SK-N-SH (cell line): ENCODE measurements around the gene PDYN. TPM values are rescaled to one million over a fixed set of nuclear protein-coding genes. Genes with fewer than 3 reads are reported as not detected.
"Not testable (repeated sequence)": the region's sequence is repeated elsewhere in the genome, so short reads cannot be mapped to it uniquely, and the experiment has no call there.

Experiments
- CTCF ChIA-PET: fragments of 300-600, 350-600 bp; formaldehyde crosslinking; extraction: SDS; loops from one replicate; lab custom pipeline; 2021; lab: Yijun Ruan, JAX
- POLR2A ChIA-PET: fragments of 350-600 bp; sonication (Branson Sonifier 250); formaldehyde crosslinking; extraction: SDS; loops from one replicate; lab custom pipeline; 2020; ENCODE audit warnings: antibody characterized with exemption, inconsistent platforms; lab: Yijun Ruan, JAX
- DNase-seq: peaks from one replicate; pipeline ENCODE4 v3.0.0; 2012
- H2AFZ ChIP-seq: fragments of 200-600 bp; sonication (generic); 2 replicates; pipeline ENCODE4 v1.8.1; 2016; ENCODE audit warnings: antibody characterized with exemption, mild to moderate bottlenecking, low read depth
- H3F3A ChIP-seq: fragments of 200-600 bp; sonication (generic); replicated peaks from 2 replicates; pipeline ENCODE3; 2016; ENCODE audit warnings: antibody characterized with exemption, mild to moderate bottlenecking; ENCODE audit not compliant: insufficient read depth
- H3K27ac ChIP-seq, 2 experiments: fragments of 200-500 bp in 1 of 2; fragments of 200-600 bp in 1 of 2; sonication (Bioruptor generic) in 1 of 2; sonication (generic), shearing (Covaris generic) in 1 of 2; 2 replicates each; pipeline versions ENCODE4 v1.5.1 to v1.6.1; 2014 to 2016; ENCODE audit warnings: low read depth in 2 of 2, inconsistent platforms in 1 of 2, low read length in 1 of 2, mild to moderate bottlenecking in 1 of 2, mixed read lengths in 1 of 2
- H3K27me3 ChIP-seq: fragments of 200-600 bp; sonication (generic), shearing (Covaris generic); 2 replicates; pipeline ENCODE4 v1.6.1; 2016; ENCODE audit warnings: mixed run types; ENCODE audit not compliant: insufficient read depth
- H3K36me3 ChIP-seq, 2 experiments: fragments of 200-500 bp in 1 of 2; fragments of 200-600 bp in 1 of 2; sonication (Bioruptor generic) in 1 of 2; sonication (generic) in 1 of 2; replicated peaks in 1 of 2; 2 replicates each; pipeline versions ENCODE3 to v1.5.1; 2014 to 2016; ENCODE audit warnings: low read length in 1 of 2, mild to moderate bottlenecking in 1 of 2; ENCODE audit not compliant: insufficient read depth in 2 of 2, control insufficient read depth in 1 of 2
- H3K4me1 ChIP-seq, 2 experiments: fragments of 200-500 bp in 1 of 2; fragments of 200-600 bp in 1 of 2; sonication (Bioruptor generic) in 1 of 2; sonication (generic), shearing (Covaris generic) in 1 of 2; 2 replicates each; pipeline versions ENCODE4 v1.5.1 to v1.6.1; 2014 to 2016; ENCODE audit warnings: low read depth in 1 of 2, low read length in 1 of 2, mixed run types in 1 of 2; ENCODE audit not compliant: insufficient read depth in 2 of 2, control insufficient read depth in 1 of 2
- H3K4me2 ChIP-seq: fragments of 200-600 bp; sonication (generic), shearing (Covaris generic); 2 replicates; pipeline ENCODE4 v1.6.1; 2017; ENCODE audit warnings: mixed run types
- H3K4me3 ChIP-seq, 2 experiments: fragments of 200-500 bp in 1 of 2; fragments of 200-600 bp in 1 of 2; sonication (Bioruptor generic) in 1 of 2; sonication (generic), shearing (Covaris generic) in 1 of 2; 2 replicates each; pipeline versions ENCODE4 v1.5.1 to v1.8.1; 2014 to 2016; ENCODE audit warnings: low read depth in 2 of 2, inconsistent platforms in 1 of 2, low read length in 1 of 2, mild to moderate bottlenecking in 1 of 2, mixed read lengths in 1 of 2, moderate library complexity in 1 of 2
- H3K79me2 ChIP-seq: fragments of 200-600 bp; sonication (generic); 2 replicates; pipeline ENCODE4 v1.8.1; 2017; ENCODE audit warnings: mild to moderate bottlenecking; ENCODE audit not compliant: insufficient read depth
- H3K9ac ChIP-seq: fragments of 200-600 bp; sonication (generic); 2 replicates; pipeline ENCODE4 v1.6.1; 2017; ENCODE audit warnings: mixed run types
- H3K9me2 ChIP-seq: fragments of 200-600 bp; sonication (generic); 2 replicates; pipeline ENCODE4 v1.6.1; 2017; ENCODE audit warnings: mixed run types
- H3K9me3 ChIP-seq: fragments of 200-600 bp; sonication (generic); 2 replicates; pipeline ENCODE4 v1.6.1; 2017; ENCODE audit warnings: mixed run types, mild to moderate bottlenecking, moderate library complexity
- H4K20me1 ChIP-seq: fragments of 200-600 bp; sonication (generic); 2 replicates; pipeline ENCODE4 v1.6.1; 2017; ENCODE audit warnings: mild to moderate bottlenecking, mixed run types; ENCODE audit not compliant: insufficient read depth
- CHD2 ChIP-seq: fragments of 150-350 bp; IDR thresholded peaks from 2 replicates; pipeline ENCODE4 v1.6.1; 2018; ENCODE audit warnings: low read length; ENCODE audit not compliant: partially characterized antibody
- CTCF ChIP-seq: fragments of 200-600 bp; sonication (generic); IDR thresholded peaks from 2 replicates; pipeline ENCODE4 v1.6.1; 2017; ENCODE audit warnings: antibody characterized with exemption, mild to moderate bottlenecking, moderate library complexity
- EP300 ChIP-seq, 2 experiments: IDR thresholded peaks; 2 replicates each; pipeline versions ENCODE4 v1.4.0 to v1.6.1; 2012; ENCODE audit warnings: borderline replicate concordance in 1 of 2, low read depth in 1 of 2, low read length in 1 of 2
- EZH2phosphoT487 ChIP-seq: fragments of 200-600 bp; sonication (generic); IDR thresholded peaks from 2 replicates; pipeline ENCODE4 v1.6.1; 2017; ENCODE audit warnings: low read depth, mixed run types, mild to moderate bottlenecking, antibody characterized with exemption, moderate library complexity, borderline replicate concordance
- FOXJ3 ChIP-seq: sonication (generic); formaldehyde crosslinking; IDR thresholded peaks from 2 replicates; pipeline ENCODE4 v1.5.1; 2020; ENCODE audit warnings: mild to moderate bottlenecking, missing genetic modification reagents
- FOXM1 ChIP-seq: IDR thresholded peaks from 2 replicates; pipeline ENCODE4 v1.4.0; 2012; ENCODE audit warnings: low read depth, mild to moderate bottlenecking
- GATA2 ChIP-seq: sonication (generic); formaldehyde crosslinking; IDR thresholded peaks from 2 replicates; pipeline ENCODE4 v1.5.0; 2020; ENCODE audit warnings: mild to moderate bottlenecking, missing genetic modification reagents
- IRF3 ChIP-seq: fragments of 150-350 bp; IDR thresholded peaks from 2 replicates; pipeline ENCODE4 v1.6.1; 2016; ENCODE audit warnings: mild to moderate bottlenecking, low read depth, low read length
- MEF2A ChIP-seq: IDR thresholded peaks from 2 replicates; pipeline ENCODE4 v1.4.0; 2012; ENCODE audit warnings: low read depth, borderline replicate concordance
- NFIC ChIP-seq: IDR thresholded peaks from 2 replicates; pipeline ENCODE4 v1.4.0; 2012; ENCODE audit warnings: borderline replicate concordance
- NRF1 ChIP-seq: IDR thresholded peaks from 2 replicates; pipeline ENCODE4 v1.6.1; 2012; ENCODE audit warnings: low read depth, mild to moderate bottlenecking, low read length
- PBX3 ChIP-seq: IDR thresholded peaks from 2 replicates; pipeline ENCODE4; 2012
- POLR2AphosphoS5 ChIP-seq: IDR thresholded peaks from 2 replicates; pipeline ENCODE4 v1.6.1; 2012; ENCODE audit warnings: low read depth, low read length
- RXRA ChIP-seq: IDR thresholded peaks from 2 replicates; pipeline ENCODE4 v1.4.0; 2012; ENCODE audit warnings: low read depth, mild to moderate bottlenecking, borderline replicate concordance
- TAF1 ChIP-seq: IDR thresholded peaks from 2 replicates; pipeline ENCODE4 v1.6.1; 2012; ENCODE audit warnings: low read depth, mild to moderate bottlenecking, low read length, moderate library complexity, borderline replicate concordance
- TCF12 ChIP-seq: IDR thresholded peaks from 2 replicates; pipeline ENCODE4 v1.4.0; 2012
- USF1 ChIP-seq: IDR thresholded peaks from 2 replicates; pipeline ENCODE4 v1.4.0; 2012; ENCODE audit warnings: low read depth, borderline replicate concordance
- YY1 ChIP-seq: IDR thresholded peaks from 2 replicates; pipeline ENCODE4 v1.4.0; 2012; ENCODE audit warnings: low read depth, mild to moderate bottlenecking
- ZBTB33 ChIP-seq: IDR thresholded peaks from 2 replicates; pipeline ENCODE4 v1.4.0; 2012; ENCODE audit warnings: low read depth, borderline replicate concordance
- WGBS: methylation state at CpG from one replicate; pipeline ENCODE4 v1.1.6; 2017; ENCODE audit warnings: low lambda C conversion rate; 5-methylcytosine and 5-hydroxymethylcytosine counted together
- polyA plus RNA-seq, 3 experiments: library from polyadenylated mRNA; depleted of rRNA; stranded (reverse); fragments of >200 nt; gene quantifications; 2 replicates each; pipeline ENCODE4 v1.2.3, GENCODE V29; 2012

The PDYN gene
- polyA plus RNA-seq, 1 of the 3 experiments (the other 2 are of a cell fraction) = not detected

- Histone ChIP-seq H3F3A (no peaks in the 10 kb centered on the region), H4K20me1 (no peaks in the 10 kb centered on the region), H3K9me2 (no peaks in the 10 kb centered on the region), H3K4me3 (no peak overlapping the region), H3K27ac (no peak overlapping the region), H3K36me3 (no peaks in the 10 kb centered on the region), H3K9me3 (no peaks in the 10 kb centered on the region), H3K79me2 (no peaks in the 10 kb centered on the region), H2AFZ (no peak overlapping the region), H3K4me1 (no peaks in the 10 kb centered on the region), H3K9ac (no peak overlapping the region), H3K27me3 (peaks cover 13% of the 10 kb centered on the region), H3K4me2 (no peak overlapping the region)
- no peak for DNase-seq
- 9% methylated on average over 4 of the region's 4 CpGs for WGBS
- TF ChIP-seq YY1 (no peak), POLR2AphosphoS5 (no peak), MEF2A (no peak), TCF12 (no peak), CHD2 (no peak), EP300 (IDR thresholded peaks at IDR 0.05; ENCODE audit: borderline replicate concordance in 1 of 2, low read depth in 1 of 2, low read length in 1 of 2) (no peak), RXRA (no peak), TAF1 (no peak), PBX3 (no peak), EZH2phosphoT487 (no peak), IRF3 (no peak), FOXJ3 (CRISPR knock-in tag) (no peak), GATA2 (CRISPR knock-in tag) (no peak), NRF1 (no peak), FOXM1 (no peak), CTCF (no peak), NFIC (no peak), USF1 (no peak), ZBTB33 (no peak)
- POLR2A ChIA-PET = interaction anchor here (0.7 kb wide), 1 partner anchor 11 kb away, joined by 3 read pairs; no protein-coding TSS in a partner anchor
- CTCF ChIA-PET = interaction anchor here (0.9 to 2.2 kb wide), 3 partner anchors 31 to 484 kb away, joined by 3 to 5 read pairs (median 5); no protein-coding TSS in a partner anchor
Measured at GRCh38 chr20:2037296-2037914, 43.5 kb upstream of the PDYN start.

GRCh38 chr20:2036357-2036756, 42.5 kb upstream of the PDYN start:
- H3K79me2 ChIP-seq, H3K9ac ChIP-seq, POLR2A ChIA-PET, H3K27ac ChIP-seq, H3K9me2 ChIP-seq, H3K9me3 ChIP-seq, H3F3A ChIP-seq, H3K36me3 ChIP-seq, H2AFZ ChIP-seq, H4K20me1 ChIP-seq, CTCF ChIA-PET, H3K4me2 ChIP-seq, H3K4me3 ChIP-seq, H3K4me1 ChIP-seq, DNase-seq: not testable (repeated sequence)
- 52% methylated on average over 4 of the region's 4 CpGs for WGBS
- peaks cover 16% of the 10 kb centered on the region for H3K27me3 ChIP-seq
